Measurements from ENCODE around the gene OR52J3.

- TF ChIP-seq CTCF (IDR thresholded peaks at IDR 0.05) = no peak
- TF ChIP-seq EP300 (IDR thresholded peaks at IDR 0.05) = no peak
Observed at GRCh38 chr11:5021996-5022395, 24.3 kb upstream of the OR52J3 start.
